ENCODE measurements around the gene KRTAP1-4. TPM values are rescaled to one million over a fixed set of nuclear protein-coding genes. Genes with fewer than 3 reads are reported as not detected.

Gene KRTAP1-4
- total and polyA plus RNA-seq, 2 of the 4 experiments (the other 2 are of a cell fraction) = not detected

Small RNAs within 50 kb of the gene (microRNA-seq; reads per million reads assigned to microRNA genes)
- gene KRTAP3-4P (ENCODE audit: insufficient read depth, insufficient read length) = not detected

Small RNAs within 50 kb of the gene (small RNA-seq; reads per million reads assigned to genes)
- gene KRTAP3-4P = 0 reads per million in 5 experiments

Other genes starting within 250 kb of the KRTAP1-4 start
Only the 30 nearest of the 38 such genes appear.
- not detected in 2 replicates for gene KRT12, start 163.0 kb downstream of the KRTAP1-4 start, total RNA-seq (2012; rRNA removed)
- gene KRT12, start 163.0 kb downstream of the KRTAP1-4 start, polyA plus RNA-seq (2012; rRNA removed) = not detected in 2 replicates
- gene KRT20, start 145.0 kb downstream of the KRTAP1-4 start, total RNA-seq (2012; rRNA removed) = not detected in 2 replicates
- not detected in 2 replicates for gene KRT20, start 145.0 kb downstream of the KRTAP1-4 start, polyA plus RNA-seq (2012; rRNA removed)
- gene KRT23, start 92.5 kb downstream of the KRTAP1-4 start, total RNA-seq (2012; rRNA removed) = 0.28 and 0.36 TPM in 2 replicates
- 0.32 and 0.39 TPM in 2 replicates for gene KRT23, start 92.5 kb downstream of the KRTAP1-4 start, polyA plus RNA-seq (2012; rRNA removed)
- gene KRT39, start 63.2 kb downstream of the KRTAP1-4 start, total RNA-seq (2012; rRNA removed) = not detected in 2 replicates
- 0.15 TPM in 1 of 2 replicates, not detected in the other for gene KRT39, start 63.2 kb downstream of the KRTAP1-4 start, polyA plus RNA-seq (2012; rRNA removed)
- gene KRT40, start 45.9 kb downstream of the KRTAP1-4 start, total RNA-seq (2012; rRNA removed) = not detected in 2 replicates
- not detected in 2 replicates for gene KRT40, start 45.9 kb downstream of the KRTAP1-4 start, polyA plus RNA-seq (2012; rRNA removed)
- not detected in 2 replicates for gene KRTAP3-3, start 36.0 kb downstream of the KRTAP1-4 start, total RNA-seq (2012; rRNA removed)
- not detected in 2 replicates for gene KRTAP3-3, start 36.0 kb downstream of the KRTAP1-4 start, polyA plus RNA-seq (2012; rRNA removed)
- not detected in 2 replicates for gene KRTAP3-2, start 30.3 kb downstream of the KRTAP1-4 start, total RNA-seq (2012; rRNA removed)
- gene KRTAP3-2, start 30.3 kb downstream of the KRTAP1-4 start, polyA plus RNA-seq (2012; rRNA removed) = not detected in 2 replicates
- not detected in 2 replicates for gene KRTAP3-1, start 21.1 kb downstream of the KRTAP1-4 start, total RNA-seq (2012; rRNA removed)
- not detected in 2 replicates for gene KRTAP3-1, start 21.1 kb downstream of the KRTAP1-4 start, polyA plus RNA-seq (2012; rRNA removed)
- gene KRTAP1-5, start 3.0 kb downstream of the KRTAP1-4 start, total RNA-seq (2012; rRNA removed) = 33.1 and 34.8 TPM in 2 replicates
- gene KRTAP1-5, start 3.0 kb downstream of the KRTAP1-4 start, polyA plus RNA-seq (2012; rRNA removed) = 27.0 and 35.9 TPM in 2 replicates
- gene KRTAP1-3, start 4.7 kb upstream of the KRTAP1-4 start, total RNA-seq (2012; rRNA removed) = not detected in 2 replicates
- not detected in 2 replicates for gene KRTAP1-3, start 4.7 kb upstream of the KRTAP1-4 start, polyA plus RNA-seq (2012; rRNA removed)
- 0.83 and 0.90 TPM in 2 replicates for gene KRTAP1-1, start 11.3 kb upstream of the KRTAP1-4 start, total RNA-seq (2012; rRNA removed)
- gene KRTAP1-1, start 11.3 kb upstream of the KRTAP1-4 start, polyA plus RNA-seq (2012; rRNA removed) = 1.2 and 1.5 TPM in 2 replicates
- not detected in 2 replicates for gene KRTAP2-1, start 17.1 kb upstream of the KRTAP1-4 start, total RNA-seq (2012; rRNA removed)
- not detected in 2 replicates for gene KRTAP2-1, start 17.1 kb upstream of the KRTAP1-4 start, polyA plus RNA-seq (2012; rRNA removed)
- gene KRTAP2-2, start 25.0 kb upstream of the KRTAP1-4 start, total RNA-seq (2012; rRNA removed) = not detected in 2 replicates
- 0.17 TPM in 1 of 2 replicates, not detected in the other for gene KRTAP2-2, start 25.0 kb upstream of the KRTAP1-4 start, polyA plus RNA-seq (2012; rRNA removed)
- 1.4 TPM in 2 replicates for gene KRTAP2-3, start 29.9 kb upstream of the KRTAP1-4 start, total RNA-seq (2012; rRNA removed)
- 35.2 and 35.6 TPM in 2 replicates for gene KRTAP2-3, start 29.9 kb upstream of the KRTAP1-4 start, polyA plus RNA-seq (2012; rRNA removed)
- not detected in 2 replicates for gene KRTAP2-4, start 35.7 kb upstream of the KRTAP1-4 start, total RNA-seq (2012; rRNA removed)
- not detected in 2 replicates for gene KRTAP2-4, start 35.7 kb upstream of the KRTAP1-4 start, polyA plus RNA-seq (2012; rRNA removed)
- gene KRTAP4-7, start 54.0 kb upstream of the KRTAP1-4 start, total RNA-seq (2012; rRNA removed) = not detected in 2 replicates
- 0.11 TPM in 1 of 2 replicates, not detected in the other for gene KRTAP4-7, start 54.0 kb upstream of the KRTAP1-4 start, polyA plus RNA-seq (2012; rRNA removed)
- not detected in 2 replicates for gene KRTAP4-8, start 67.9 kb upstream of the KRTAP1-4 start, total RNA-seq (2012; rRNA removed)
- gene KRTAP4-8, start 67.9 kb upstream of the KRTAP1-4 start, polyA plus RNA-seq (2012; rRNA removed) = not detected in 2 replicates
- not detected in 2 replicates for gene KRTAP4-16, start 72.0 kb upstream of the KRTAP1-4 start, total RNA-seq (2012; rRNA removed)
- gene KRTAP4-16, start 72.0 kb upstream of the KRTAP1-4 start, polyA plus RNA-seq (2012; rRNA removed) = not detected in 2 replicates
- gene KRTAP4-9, start 75.2 kb upstream of the KRTAP1-4 start, total RNA-seq (2012; rRNA removed) = not detected in 2 replicates
- gene KRTAP4-9, start 75.2 kb upstream of the KRTAP1-4 start, polyA plus RNA-seq (2012; rRNA removed) = 0.24 TPM in 2 replicates
- gene KRTAP4-11, start 88.2 kb upstream of the KRTAP1-4 start, total RNA-seq (2012; rRNA removed) = not detected in 2 replicates
- not detected in 2 replicates for gene KRTAP4-11, start 88.2 kb upstream of the KRTAP1-4 start, polyA plus RNA-seq (2012; rRNA removed)
- gene KRTAP4-12, start 94.0 kb upstream of the KRTAP1-4 start, total RNA-seq (2012; rRNA removed) = 0.18 TPM in 1 of 2 replicates, not detected in the other
- gene KRTAP4-12, start 94.0 kb upstream of the KRTAP1-4 start, polyA plus RNA-seq (2012; rRNA removed) = 1.0 and 1.1 TPM in 2 replicates
- not detected in 2 replicates for gene KRTAP4-6, start 110.3 kb upstream of the KRTAP1-4 start, total RNA-seq (2012; rRNA removed)
- gene KRTAP4-6, start 110.3 kb upstream of the KRTAP1-4 start, polyA plus RNA-seq (2012; rRNA removed) = not detected in 2 replicates
- gene KRTAP4-5, start 119.6 kb upstream of the KRTAP1-4 start, total RNA-seq (2012; rRNA removed) = not detected in 2 replicates
- not detected in 2 replicates for gene KRTAP4-5, start 119.6 kb upstream of the KRTAP1-4 start, polyA plus RNA-seq (2012; rRNA removed)
- not detected in 2 replicates for gene KRTAP4-4, start 130.6 kb upstream of the KRTAP1-4 start, total RNA-seq (2012; rRNA removed)
- gene KRTAP4-4, start 130.6 kb upstream of the KRTAP1-4 start, polyA plus RNA-seq (2012; rRNA removed) = not detected in 2 replicates
- not detected in 2 replicates for gene KRTAP4-3, start 138.0 kb upstream of the KRTAP1-4 start, total RNA-seq (2012; rRNA removed)
- not detected in 2 replicates for gene KRTAP4-3, start 138.0 kb upstream of the KRTAP1-4 start, polyA plus RNA-seq (2012; rRNA removed)
- gene KRTAP4-2, start 148.0 kb upstream of the KRTAP1-4 start, total RNA-seq (2012; rRNA removed) = not detected in 2 replicates
- gene KRTAP4-2, start 148.0 kb upstream of the KRTAP1-4 start, polyA plus RNA-seq (2012; rRNA removed) = not detected in 2 replicates
- gene KRTAP4-1, start 154.7 kb upstream of the KRTAP1-4 start, total RNA-seq (2012; rRNA removed) = not detected in 2 replicates
- not detected in 2 replicates for gene KRTAP4-1, start 154.7 kb upstream of the KRTAP1-4 start, polyA plus RNA-seq (2012; rRNA removed)
- gene KRTAP9-1, start 159.7 kb upstream of the KRTAP1-4 start, total RNA-seq (2012; rRNA removed) = not detected in 2 replicates
- not detected in 2 replicates for gene KRTAP9-1, start 159.7 kb upstream of the KRTAP1-4 start, polyA plus RNA-seq (2012; rRNA removed)
- gene KRTAP9-2, start 196.5 kb upstream of the KRTAP1-4 start, total RNA-seq (2012; rRNA removed) = not detected in 2 replicates
- not detected in 2 replicates for gene KRTAP9-2, start 196.5 kb upstream of the KRTAP1-4 start, polyA plus RNA-seq (2012; rRNA removed)
- gene KRTAP9-3, start 202.3 kb upstream of the KRTAP1-4 start, total RNA-seq (2012; rRNA removed) = not detected in 2 replicates
- gene KRTAP9-3, start 202.3 kb upstream of the KRTAP1-4 start, polyA plus RNA-seq (2012; rRNA removed) = not detected in 2 replicates

All from IMR-90 (cell line).